IPS-18a (cell line): ENCODE data around the gene CHST15.

ENCODE experiments used
- H3K27ac ChIP-seq: one replicate; pipeline ENCODE4 v1.5.1; 2013; ENCODE audit warnings: low read length
- H3K27me3 ChIP-seq: one replicate; pipeline ENCODE4 v1.6.1; 2013; ENCODE audit warnings: mild to moderate bottlenecking, low read length; ENCODE audit not compliant: control insufficient read depth, insufficient read depth
- H3K36me3 ChIP-seq: one replicate; pipeline ENCODE4 v1.6.1; 2013; ENCODE audit warnings: low read depth, low read length; ENCODE audit not compliant: control insufficient read depth
- H3K4me1 ChIP-seq: one replicate; pipeline ENCODE4 v1.6.1; 2013; ENCODE audit warnings: low read depth, low read length; ENCODE audit not compliant: control insufficient read depth
- H3K4me3 ChIP-seq: one replicate; pipeline ENCODE4 v1.5.1; 2013; ENCODE audit warnings: low read length
- H3K9ac ChIP-seq: one replicate; pipeline ENCODE4 v1.6.1; 2013; ENCODE audit warnings: mild to moderate bottlenecking, low read length, moderate library complexity
- H3K9me3 ChIP-seq: one replicate; pipeline ENCODE4 v1.6.1; 2013; ENCODE audit warnings: low read depth, low read length; ENCODE audit not compliant: control insufficient read depth

Gene CHST15

GRCh38 chr10:124044143-124044862 is 49.1 kb downstream of the CHST15 start:
- H3K27me3 ChIP-seq = no peaks in the 10 kb centered on the region
- H3K27ac ChIP-seq = no peak overlapping the region
- H3K4me1 ChIP-seq = peaks cover 6% of the 10 kb centered on the region
- H3K9ac ChIP-seq = no peak overlapping the region
- no peak overlapping the region for H3K4me3 ChIP-seq
- H3K9me3 ChIP-seq = no peaks in the 10 kb centered on the region
- H3K36me3 ChIP-seq = no peaks in the 10 kb centered on the region

- Histone ChIP-seq H3K27ac (no peak overlapping the region), H3K36me3 (no peaks in the 10 kb centered on the region), H3K4me1 (peaks cover 4% of the 10 kb centered on the region), H3K9me3 (no peaks in the 10 kb centered on the region), H3K27me3 (no peaks in the 10 kb centered on the region), H3K4me3 (no peak overlapping the region), H3K9ac (no peak overlapping the region)
Measured at GRCh38 chr10:124043310-124044142, 49.9 kb downstream of the CHST15 start.

- H3K27ac ChIP-seq = no peak overlapping the region
- H3K4me1 ChIP-seq = no peaks in the 10 kb centered on the region
- H3K9ac ChIP-seq = no peak overlapping the region
- no peaks in the 10 kb centered on the region for H3K9me3 ChIP-seq
- H3K4me3 ChIP-seq = no peak overlapping the region
- H3K27me3 ChIP-seq = no peaks in the 10 kb centered on the region
- H3K36me3 ChIP-seq = no peaks in the 10 kb centered on the region
Measured at GRCh38 chr10:124042656-124043309, 50.6 kb downstream of the CHST15 start.

- H3K36me3 ChIP-seq = no peaks in the 10 kb centered on the region
- no peak overlapping the region for H3K27ac ChIP-seq
- H3K9ac ChIP-seq = no peak overlapping the region
- H3K4me1 ChIP-seq = no peaks in the 10 kb centered on the region
- H3K27me3 ChIP-seq = no peaks in the 10 kb centered on the region
- H3K9me3 ChIP-seq = no peaks in the 10 kb centered on the region
- H3K4me3 ChIP-seq = no peak overlapping the region
Measured at GRCh38 chr10:124041675-124042445, 51.5 kb downstream of the CHST15 start.

- H3K27ac ChIP-seq = no peak overlapping the region
- H3K4me3 ChIP-seq = no peak overlapping the region
- no peak overlapping the region for H3K9ac ChIP-seq
- no peaks in the 10 kb centered on the region for H3K27me3 ChIP-seq
- H3K4me1 ChIP-seq = no peaks in the 10 kb centered on the region
- H3K36me3 ChIP-seq = no peaks in the 10 kb centered on the region
- H3K9me3 ChIP-seq = no peaks in the 10 kb centered on the region
Measured at GRCh38 chr10:124040451-124041188, 52.8 kb downstream of the CHST15 start.

GRCh38 chr10:124039483-124040013 is 53.9 kb downstream of the CHST15 start:
- no peak overlapping the region for H3K9ac ChIP-seq
- H3K4me1 ChIP-seq = no peaks in the 10 kb centered on the region
- no peaks in the 10 kb centered on the region for H3K9me3 ChIP-seq
- H3K36me3 ChIP-seq = no peaks in the 10 kb centered on the region
- no peak overlapping the region for H3K27ac ChIP-seq
- H3K4me3 ChIP-seq = no peak overlapping the region
- no peaks in the 10 kb centered on the region for H3K27me3 ChIP-seq

- Histone ChIP-seq H3K36me3 (no peaks in the 10 kb centered on the region), H3K27me3 (no peaks in the 10 kb centered on the region), H3K4me3 (no peak overlapping the region), H3K9me3 (no peaks in the 10 kb centered on the region), H3K9ac (no peak overlapping the region), H3K27ac (no peak overlapping the region), H3K4me1 (peaks cover 3% of the 10 kb centered on the region)
Measured at GRCh38 chr10:124037784-124038183, 55.6 kb downstream of the CHST15 start.

GRCh38 chr10:124037286-124037685 is 56.1 kb downstream of the CHST15 start:
- no peak overlapping the region for H3K9ac ChIP-seq
- H3K27ac ChIP-seq = no peak overlapping the region
- H3K4me3 ChIP-seq = no peak overlapping the region
- no peaks in the 10 kb centered on the region for H3K27me3 ChIP-seq
- H3K4me1 ChIP-seq = peaks cover 8% of the 10 kb centered on the region
- no peaks in the 10 kb centered on the region for H3K36me3 ChIP-seq
- no peaks in the 10 kb centered on the region for H3K9me3 ChIP-seq

- H3K27me3 ChIP-seq = no peaks in the 10 kb centered on the region
- peaks cover 11% of the 10 kb centered on the region for H3K4me1 ChIP-seq
- no peak overlapping the region for H3K27ac ChIP-seq
- H3K9me3 ChIP-seq = no peaks in the 10 kb centered on the region
- no peaks in the 10 kb centered on the region for H3K36me3 ChIP-seq
- H3K9ac ChIP-seq = no peak overlapping the region
- H3K4me3 ChIP-seq = no peak overlapping the region
Measured at GRCh38 chr10:124036746-124037145, 56.7 kb downstream of the CHST15 start.

- H3K4me1 ChIP-seq = peaks cover 11% of the 10 kb centered on the region
- no peak overlapping the region for H3K9ac ChIP-seq
- no peak overlapping the region for H3K4me3 ChIP-seq
Measured at GRCh38 chr10:124035928-124036558, 57.4 kb downstream of the CHST15 start.

More at GRCh38 chr10:124035928-124036558, 57.4 kb downstream of the CHST15 start:
- Histone ChIP-seq H3K36me3 (no peaks in the 10 kb centered on the region), H3K9me3 (no peaks in the 10 kb centered on the region), H3K27ac (no peak overlapping the region), H3K27me3 (no peaks in the 10 kb centered on the region)
